HEK293 (cell line): ENCODE results near the gene RNASEH2B.
A peak's percentile ranks its signal among the peaks of the same experiment; 100 is the strongest.

ENCODE experiments used
- CTCF ChIA-PET: fragments of 350-600 bp; formaldehyde crosslinking; extraction: SDS; loops from one replicate; lab custom pipeline; 2021; ENCODE audit warnings: antibody characterized with exemption; lab: Yijun Ruan, JAX
- POLR2A ChIA-PET: fragments of 300-600 bp; formaldehyde crosslinking; extraction: SDS; loops from one replicate; lab custom pipeline; 2020; ENCODE audit warnings: antibody characterized with exemption, inconsistent platforms; lab: Yijun Ruan, JAX
- H3K27ac ChIP-seq: fragments of 200-500 bp; sonication (Bioruptor generic); 2 replicates; pipeline ENCODE4 v1.5.1; 2014; ENCODE audit warnings: low read depth, low read length, control low read depth, inconsistent platforms; ENCODE audit errors: extremely low read depth
- H3K36me3 ChIP-seq, 2 experiments: fragments of 200-500 bp in 1 of 2; sonication (Bioruptor generic) in 1 of 2; 1 replicate in 1 of 2; 2 replicates in 1 of 2; pipeline ENCODE4 v1.5.1; 2014 to 2017; ENCODE audit warnings: inconsistent platforms in 2 of 2, low read length in 2 of 2; ENCODE audit not compliant: control insufficient read depth in 2 of 2, insufficient read depth in 1 of 2
- H3K4me1 ChIP-seq: fragments of 200-500 bp; sonication (Bioruptor generic); 2 replicates; pipeline ENCODE4 v1.5.1; 2014; ENCODE audit warnings: mild to moderate bottlenecking, low read length, inconsistent platforms; ENCODE audit not compliant: control insufficient read depth, insufficient read depth
- H3K4me3 ChIP-seq: 2 replicates; pipeline ENCODE4 v1.5.1; 2011; ENCODE audit warnings: low read depth, mild to moderate bottlenecking, control low read depth, low read length, moderate library complexity
- H3K9me3 ChIP-seq: fragments of 200-500 bp; sonication (Bioruptor generic); 2 replicates; pipeline ENCODE4 v1.5.1; 2014; ENCODE audit warnings: low read depth, low read length, inconsistent platforms; ENCODE audit not compliant: control insufficient read depth, insufficient read depth
- GLI2 ChIP-seq: fragments of 450-650 bp; formaldehyde crosslinking; IDR thresholded peaks from 2 replicates; pipeline ENCODE4; 2017; ENCODE audit warnings: missing biosample characterization, missing genetic modification characterization, low read depth, borderline replicate concordance
- OSR2 ChIP-seq: fragments of 450-650 bp; formaldehyde crosslinking; IDR thresholded peaks from 2 replicates; pipeline ENCODE4 v1.5.1; 2016; ENCODE audit warnings: missing biosample characterization, missing genetic modification characterization
- TSHZ1 ChIP-seq: fragments of 450-650 bp; formaldehyde crosslinking; IDR thresholded peaks from 2 replicates; pipeline ENCODE4 v1.5.1; 2016; ENCODE audit warnings: missing biosample characterization, missing genetic modification characterization, borderline replicate concordance
- ZBTB44 ChIP-seq: fragments of 450-650 bp; IDR thresholded peaks from 2 replicates; pipeline ENCODE4 v1.5.1; 2018; ENCODE audit warnings: missing biosample characterization, mild to moderate bottlenecking, missing genetic modification characterization
- ZNF16 ChIP-seq: fragments of 450-650 bp; formaldehyde crosslinking; IDR thresholded peaks from 2 replicates; pipeline ENCODE4 v1.5.1; 2016; ENCODE audit warnings: low read depth, missing biosample characterization, missing genetic modification characterization
- ZNF174 ChIP-seq: fragments of 450-650 bp; formaldehyde crosslinking; IDR thresholded peaks from 2 replicates; pipeline ENCODE4 v1.5.0; 2017; ENCODE audit warnings: missing biosample characterization, mild to moderate bottlenecking, missing genetic modification characterization
- ZNF248 ChIP-seq: fragments of 450-650 bp; formaldehyde crosslinking; IDR thresholded peaks from 2 replicates; pipeline ENCODE4 v1.5.1; 2017; ENCODE audit warnings: missing biosample characterization, missing genetic modification characterization
- ZNF48 ChIP-seq: fragments of 450-650 bp; formaldehyde crosslinking; IDR thresholded peaks from 2 replicates; pipeline ENCODE4 v1.5.1; 2016; ENCODE audit warnings: missing biosample characterization, missing genetic modification characterization
- ZNF585B ChIP-seq: fragments of 450-650 bp; formaldehyde crosslinking; IDR thresholded peaks from 2 replicates; pipeline ENCODE4 v1.5.1; 2016; ENCODE audit warnings: missing biosample characterization, missing genetic modification characterization
- ZNF830 ChIP-seq: fragments of 450-650 bp; IDR thresholded peaks from 2 replicates; pipeline ENCODE4 v1.5.0; 2018; ENCODE audit warnings: missing biosample characterization, missing genetic modification characterization, low read depth, mild to moderate bottlenecking, moderate library complexity
- ZXDB ChIP-seq: fragments of 450-650 bp; formaldehyde crosslinking; IDR thresholded peaks from 2 replicates; pipeline ENCODE4 v1.5.1; 2016; ENCODE audit warnings: missing biosample characterization, missing genetic modification characterization
- TF ChIP-seq, protein P1 (sequence below): fragments of 450-650 bp; formaldehyde crosslinking; IDR thresholded peaks from 2 replicates; pipeline ENCODE4 v1.5.1; 2017; ENCODE audit warnings: missing biosample characterization, missing genetic modification characterization
- TF ChIP-seq, protein P2 (sequence below): fragments of 450-650 bp; formaldehyde crosslinking; IDR thresholded peaks from 2 replicates; pipeline ENCODE4 v1.5.1; 2016; ENCODE audit warnings: missing biosample characterization, missing genetic modification characterization, borderline replicate concordance

Gene RNASEH2B

DNA sequence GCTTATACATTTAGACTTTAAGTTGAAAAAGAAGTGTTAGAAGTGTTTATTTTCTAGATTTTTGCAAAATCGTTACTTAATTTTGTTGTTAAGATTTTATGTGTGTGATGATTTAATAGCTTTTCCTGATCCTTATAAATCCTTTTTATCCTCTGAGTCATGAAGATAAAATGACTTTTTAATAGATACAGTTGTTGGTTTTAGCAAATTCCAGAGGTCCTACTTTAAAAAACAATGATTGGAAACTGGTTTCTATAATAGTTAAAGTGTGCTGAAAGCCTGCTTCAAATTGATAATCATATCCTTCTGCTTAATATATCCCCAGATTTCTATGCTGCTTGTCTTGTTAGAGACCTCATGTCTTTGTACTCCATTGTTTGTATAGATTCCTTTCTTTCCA is 39.0 kb downstream of the RNASEH2B start:
- ChIA-PET POLR2A (no interaction called here), CTCF (no interaction called here)
- H3K36me3 ChIP-seq = peaks cover 0 to 39% of the 10 kb centered on the region in 2 experiments; a peak in 2 of 3 replicates
- no peak overlapping the region for H3K27ac ChIP-seq
- no peaks in the 10 kb centered on the region for H3K9me3 ChIP-seq
- no peaks in the 10 kb centered on the region for H3K4me1 ChIP-seq
- TF ChIP-seq, protein P1, sequence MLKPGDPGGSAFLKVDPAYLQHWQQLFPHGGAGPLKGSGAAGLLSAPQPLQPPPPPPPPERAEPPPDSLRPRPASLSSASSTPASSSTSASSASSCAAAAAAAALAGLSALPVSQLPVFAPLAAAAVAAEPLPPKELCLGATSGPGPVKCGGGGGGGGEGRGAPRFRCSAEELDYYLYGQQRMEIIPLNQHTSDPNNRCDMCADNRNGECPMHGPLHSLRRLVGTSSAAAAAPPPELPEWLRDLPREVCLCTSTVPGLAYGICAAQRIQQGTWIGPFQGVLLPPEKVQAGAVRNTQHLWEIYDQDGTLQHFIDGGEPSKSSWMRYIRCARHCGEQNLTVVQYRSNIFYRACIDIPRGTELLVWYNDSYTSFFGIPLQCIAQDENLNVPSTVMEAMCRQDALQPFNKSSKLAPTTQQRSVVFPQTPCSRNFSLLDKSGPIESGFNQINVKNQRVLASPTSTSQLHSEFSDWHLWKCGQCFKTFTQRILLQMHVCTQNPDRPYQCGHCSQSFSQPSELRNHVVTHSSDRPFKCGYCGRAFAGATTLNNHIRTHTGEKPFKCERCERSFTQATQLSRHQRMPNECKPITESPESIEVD (tag by site-specific recombination) = 0 out of 2 replicates have a peak, but pooled peaks have one; percentile 15
- no peak for TF ChIP-seq ZNF48 (tag by site-specific recombination)
- no peak for TF ChIP-seq GLI2 (tag by site-specific recombination)
- TF ChIP-seq, all 188 proteins: peak for 1
- H3K4me3 ChIP-seq = no peak overlapping the region

- H3K4me1 ChIP-seq = no peaks in the 10 kb centered on the region
- peaks cover 0 to 29% of the 10 kb centered on the region in 2 experiments; a peak in 2 of 3 replicates for H3K36me3 ChIP-seq
- no peaks in the 10 kb centered on the region for H3K9me3 ChIP-seq
- TF ChIP-seq OSR2 (tag by site-specific recombination) (no peak), ZNF16 (tag by site-specific recombination) (no peak), ZNF248 (no peak), TSHZ1 (tag by site-specific recombination) (no peak), ZNF174 (no peak), ZNF830 (tag by site-specific recombination) (no peak), ZNF585B (tag by site-specific recombination) (no peak), ZBTB44 (tag by site-specific recombination) (no peak), ZXDB (tag by site-specific recombination) (no peak)
- TF ChIP-seq, protein P2, sequence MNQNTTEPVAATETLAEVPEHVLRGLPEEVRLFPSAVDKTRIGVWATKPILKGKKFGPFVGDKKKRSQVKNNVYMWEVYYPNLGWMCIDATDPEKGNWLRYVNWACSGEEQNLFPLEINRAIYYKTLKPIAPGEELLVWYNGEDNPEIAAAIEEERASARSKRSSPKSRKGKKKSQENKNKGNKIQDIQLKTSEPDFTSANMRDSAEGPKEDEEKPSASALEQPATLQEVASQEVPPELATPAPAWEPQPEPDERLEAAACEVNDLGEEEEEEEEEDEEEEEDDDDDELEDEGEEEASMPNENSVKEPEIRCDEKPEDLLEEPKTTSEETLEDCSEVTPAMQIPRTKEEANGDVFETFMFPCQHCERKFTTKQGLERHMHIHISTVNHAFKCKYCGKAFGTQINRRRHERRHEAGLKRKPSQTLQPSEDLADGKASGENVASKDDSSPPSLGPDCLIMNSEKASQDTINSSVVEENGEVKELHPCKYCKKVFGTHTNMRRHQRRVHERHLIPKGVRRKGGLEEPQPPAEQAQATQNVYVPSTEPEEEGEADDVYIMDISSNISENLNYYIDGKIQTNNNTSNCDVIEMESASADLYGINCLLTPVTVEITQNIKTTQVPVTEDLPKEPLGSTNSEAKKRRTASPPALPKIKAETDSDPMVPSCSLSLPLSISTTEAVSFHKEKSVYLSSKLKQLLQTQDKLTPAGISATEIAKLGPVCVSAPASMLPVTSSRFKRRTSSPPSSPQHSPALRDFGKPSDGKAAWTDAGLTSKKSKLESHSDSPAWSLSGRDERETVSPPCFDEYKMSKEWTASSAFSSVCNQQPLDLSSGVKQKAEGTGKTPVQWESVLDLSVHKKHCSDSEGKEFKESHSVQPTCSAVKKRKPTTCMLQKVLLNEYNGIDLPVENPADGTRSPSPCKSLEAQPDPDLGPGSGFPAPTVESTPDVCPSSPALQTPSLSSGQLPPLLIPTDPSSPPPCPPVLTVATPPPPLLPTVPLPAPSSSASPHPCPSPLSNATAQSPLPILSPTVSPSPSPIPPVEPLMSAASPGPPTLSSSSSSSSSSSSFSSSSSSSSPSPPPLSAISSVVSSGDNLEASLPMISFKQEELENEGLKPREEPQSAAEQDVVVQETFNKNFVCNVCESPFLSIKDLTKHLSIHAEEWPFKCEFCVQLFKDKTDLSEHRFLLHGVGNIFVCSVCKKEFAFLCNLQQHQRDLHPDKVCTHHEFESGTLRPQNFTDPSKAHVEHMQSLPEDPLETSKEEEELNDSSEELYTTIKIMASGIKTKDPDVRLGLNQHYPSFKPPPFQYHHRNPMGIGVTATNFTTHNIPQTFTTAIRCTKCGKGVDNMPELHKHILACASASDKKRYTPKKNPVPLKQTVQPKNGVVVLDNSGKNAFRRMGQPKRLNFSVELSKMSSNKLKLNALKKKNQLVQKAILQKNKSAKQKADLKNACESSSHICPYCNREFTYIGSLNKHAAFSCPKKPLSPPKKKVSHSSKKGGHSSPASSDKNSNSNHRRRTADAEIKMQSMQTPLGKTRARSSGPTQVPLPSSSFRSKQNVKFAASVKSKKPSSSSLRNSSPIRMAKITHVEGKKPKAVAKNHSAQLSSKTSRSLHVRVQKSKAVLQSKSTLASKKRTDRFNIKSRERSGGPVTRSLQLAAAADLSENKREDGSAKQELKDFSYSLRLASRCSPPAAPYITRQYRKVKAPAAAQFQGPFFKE (tag by site-specific recombination) = no peak
- CTCF ChIA-PET = no interaction called here
- no peak overlapping the region for H3K27ac ChIP-seq
- POLR2A ChIA-PET = no interaction called here
- no peak overlapping the region for H3K4me3 ChIP-seq
These were observed 41.3 kb downstream of the RNASEH2B start for GRCh38 chr13:50950849-50951248.
